Measurements from ENCODE around the gene DAAM2. TPM values are rescaled to one million over a fixed set of nuclear protein-coding genes. Genes with fewer than 3 reads are reported as not detected.

The DAAM2 gene
- total RNA-seq, 3 donors from 2014 or later = 16.2 to 59.5 (median 41.3) TPM

- Histone ChIP-seq H3K4me1 (no peaks in the 10 kb centered on the region), H3K4me3 (no peak overlapping the region), H3K36me3 (no peaks in the 10 kb centered on the region), H3K27ac (no peak overlapping the region), H3K9me3 (no peaks in the 10 kb centered on the region), H3K27me3 (no peaks in the 10 kb centered on the region)
- DNase-seq (ENCODE audit: low spot score in 2 of 2) = no peak
- intact Hi-C loops (cut with DNase I; ENCODE audit: low total_unique reads) = no loop called here
- TF ChIP-seq, protein P1, sequence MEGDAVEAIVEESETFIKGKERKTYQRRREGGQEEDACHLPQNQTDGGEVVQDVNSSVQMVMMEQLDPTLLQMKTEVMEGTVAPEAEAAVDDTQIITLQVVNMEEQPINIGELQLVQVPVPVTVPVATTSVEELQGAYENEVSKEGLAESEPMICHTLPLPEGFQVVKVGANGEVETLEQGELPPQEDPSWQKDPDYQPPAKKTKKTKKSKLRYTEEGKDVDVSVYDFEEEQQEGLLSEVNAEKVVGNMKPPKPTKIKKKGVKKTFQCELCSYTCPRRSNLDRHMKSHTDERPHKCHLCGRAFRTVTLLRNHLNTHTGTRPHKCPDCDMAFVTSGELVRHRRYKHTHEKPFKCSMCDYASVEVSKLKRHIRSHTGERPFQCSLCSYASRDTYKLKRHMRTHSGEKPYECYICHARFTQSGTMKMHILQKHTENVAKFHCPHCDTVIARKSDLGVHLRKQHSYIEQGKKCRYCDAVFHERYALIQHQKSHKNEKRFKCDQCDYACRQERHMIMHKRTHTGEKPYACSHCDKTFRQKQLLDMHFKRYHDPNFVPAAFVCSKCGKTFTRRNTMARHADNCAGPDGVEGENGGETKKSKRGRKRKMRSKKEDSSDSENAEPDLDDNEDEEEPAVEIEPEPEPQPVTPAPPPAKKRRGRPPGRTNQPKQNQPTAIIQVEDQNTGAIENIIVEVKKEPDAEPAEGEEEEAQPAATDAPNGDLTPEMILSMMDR (IDR thresholded peaks at IDR 0.05) = no peak
- TF ChIP-seq POLR2A (IDR thresholded peaks at IDR 0.05) (no peak), POLR2AphosphoS5 (IDR thresholded peaks at IDR 0.05) (no peak)
Observed at GRCh38 chr6:39787322-39787721, 4.9 kb upstream of the DAAM2 start.

DNA sequence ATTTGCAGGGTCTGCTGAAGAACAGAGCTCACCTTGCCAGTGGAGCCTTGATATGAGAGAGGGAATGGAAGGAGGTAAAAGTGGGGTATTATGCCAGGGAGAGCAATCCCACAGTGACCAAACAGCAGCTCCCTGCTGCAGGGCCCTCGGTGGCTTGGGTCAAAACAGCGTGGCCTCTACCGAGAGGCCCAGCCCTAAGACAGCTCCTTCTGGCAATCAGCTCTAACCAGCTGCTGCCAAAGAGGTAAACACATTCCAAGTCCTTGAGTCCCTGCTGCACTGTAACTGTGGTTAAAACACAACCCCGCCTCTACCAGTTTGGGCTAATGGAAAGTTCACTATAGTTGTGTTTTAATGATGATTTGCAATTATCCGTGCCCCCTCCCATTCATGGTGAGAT lies 1.4 kb upstream of the DAAM2 start:
- H3K36me3 ChIP-seq = no peaks in the 10 kb centered on the region
- TF ChIP-seq POLR2AphosphoS5 (IDR thresholded peaks at IDR 0.05) (no peak), POLR2A (IDR thresholded peaks at IDR 0.05) (no peak)
- TF ChIP-seq, protein P1 (IDR thresholded peaks at IDR 0.05) = no peak
- H3K4me3 ChIP-seq = no peak overlapping the region
- no peaks in the 10 kb centered on the region for H3K9me3 ChIP-seq
- no peak overlapping the region for H3K27ac ChIP-seq
- intact Hi-C loops (cut with DNase I; ENCODE audit: low total_unique reads) = no loop called here
- no peak for DNase-seq (ENCODE audit: low spot score in 2 of 2)
- no peaks in the 10 kb centered on the region for H3K27me3 ChIP-seq
- no peaks in the 10 kb centered on the region for H3K4me1 ChIP-seq

DNA sequence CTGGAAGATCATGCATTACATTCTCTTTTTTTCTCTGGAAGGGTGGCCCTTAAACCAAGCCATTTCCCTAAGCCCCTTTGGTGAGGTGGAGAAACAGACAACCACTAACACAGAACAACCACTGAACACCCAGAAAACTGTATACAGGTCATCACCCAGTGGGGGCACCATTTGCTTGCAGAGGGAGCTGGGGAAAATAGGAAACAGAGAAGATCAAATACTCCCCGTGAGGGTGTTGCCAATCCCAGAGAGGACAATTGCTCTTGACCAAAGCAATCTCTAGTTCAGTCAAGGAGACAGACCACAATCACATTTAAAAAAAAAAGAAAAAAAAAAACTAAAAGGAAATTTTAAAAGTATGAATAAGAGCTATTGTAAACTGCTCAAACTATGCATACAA lies 865 bp upstream of the DAAM2 start:
- no peak for DNase-seq (ENCODE audit: low spot score in 2 of 2)
- TF ChIP-seq, protein P1 (IDR thresholded peaks at IDR 0.05) = no peak
- no peak for TF ChIP-seq POLR2AphosphoS5 (IDR thresholded peaks at IDR 0.05)
- no peak for TF ChIP-seq POLR2A (IDR thresholded peaks at IDR 0.05)

DNA sequence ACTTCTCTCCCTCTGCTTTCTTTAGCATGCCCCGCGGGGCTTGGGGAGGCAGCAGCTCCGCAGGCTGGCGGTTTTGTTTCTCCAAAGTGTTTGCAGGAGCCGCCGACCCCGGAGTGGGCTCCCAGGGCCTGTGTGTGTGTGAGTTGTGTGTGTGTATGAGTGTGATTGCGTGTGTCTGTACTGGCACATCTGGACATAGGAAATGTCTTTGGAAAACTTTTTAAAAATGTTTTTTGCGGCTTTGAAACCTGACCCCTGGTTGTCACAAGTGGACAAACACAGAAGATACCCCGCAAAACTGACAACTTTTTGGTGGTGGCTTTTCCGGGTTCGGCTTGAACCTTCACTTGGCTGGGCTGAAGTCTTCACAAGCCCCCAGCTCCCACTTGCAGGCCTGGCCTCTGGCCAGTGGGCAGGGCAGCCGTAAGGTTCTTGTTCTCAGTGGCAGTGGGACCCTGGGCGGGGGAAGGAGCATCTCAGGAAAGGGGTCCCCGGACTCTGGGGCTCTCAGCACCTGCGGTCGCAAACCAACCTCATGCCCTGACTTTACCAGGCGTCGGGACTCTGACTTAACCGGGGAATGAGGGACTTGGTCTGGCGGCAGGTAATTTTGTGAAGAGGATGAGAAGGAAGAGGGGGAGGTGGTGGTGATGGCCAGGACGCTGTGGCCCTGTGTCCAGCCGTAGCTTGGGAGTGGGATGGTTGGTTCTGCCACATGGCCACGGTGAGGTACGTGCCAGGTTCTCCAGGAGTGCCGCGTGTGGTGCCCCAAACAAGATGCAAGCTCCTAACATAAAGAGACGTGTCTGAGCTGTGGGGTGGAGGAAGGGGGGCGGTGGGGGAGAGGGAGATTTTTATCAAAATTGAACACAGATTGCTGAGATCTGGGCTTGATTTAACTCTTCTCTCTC lies 619 bp downstream of the DAAM2 start:
- H3K4me1 ChIP-seq = no peaks in the 10 kb centered on the region
- intact Hi-C loops (cut with DNase I; ENCODE audit: low total_unique reads) = no loop called here
- DNase-seq (ENCODE audit: low spot score in 2 of 2) = no peak
- no peaks in the 10 kb centered on the region for H3K9me3 ChIP-seq
- peak overlapping the region; percentile 71 to 82 for H3K27ac ChIP-seq
- no peaks in the 10 kb centered on the region for H3K27me3 ChIP-seq
- no peaks in the 10 kb centered on the region for H3K36me3 ChIP-seq
- TF ChIP-seq, protein P1 (IDR thresholded peaks at IDR 0.05) = peak in 1 of 3 donors; percentile 6
- no peak for TF ChIP-seq POLR2AphosphoS5 (IDR thresholded peaks at IDR 0.05)
- H3K4me3 ChIP-seq = peak overlapping the region; percentile 64 to 73 (median 65)

More for the DNA sequence above, 865 bp upstream of the DAAM2 start:
- intact Hi-C loops (cut with DNase I; ENCODE audit: low total_unique reads) = no loop called here
- Histone ChIP-seq H3K9me3 (no peaks in the 10 kb centered on the region), H3K4me3 (no peak overlapping the region), H3K27me3 (no peaks in the 10 kb centered on the region), H3K4me1 (no peaks in the 10 kb centered on the region), H3K36me3 (no peaks in the 10 kb centered on the region), H3K27ac (no peak overlapping the region)

DNA sequence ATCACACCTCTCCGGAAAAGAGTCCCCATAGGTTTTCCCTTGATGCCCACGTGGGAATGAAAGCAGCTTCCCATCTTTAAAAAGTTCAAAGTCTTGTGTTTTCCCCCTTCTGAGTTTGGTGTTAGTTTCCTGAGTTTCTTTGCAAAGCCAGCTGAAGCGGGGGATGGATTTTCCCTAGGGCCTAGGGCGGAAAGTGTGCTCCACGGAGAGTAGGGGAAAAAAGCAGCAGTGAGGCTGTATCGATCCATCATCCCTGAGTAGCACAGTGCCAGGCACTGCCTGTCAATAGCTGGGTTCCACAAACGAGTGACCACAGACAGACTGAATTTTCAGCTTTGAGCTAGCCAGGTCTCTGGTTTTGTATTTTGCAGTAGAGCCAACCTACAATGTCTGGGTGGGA lies 1.3 kb downstream of the DAAM2 start:
- no peaks in the 10 kb centered on the region for H3K4me1 ChIP-seq

More for the DNA sequence above, 1.3 kb downstream of the DAAM2 start:
- DNase-seq (ENCODE audit: low spot score in 2 of 2) = no peak
- Histone ChIP-seq H3K9me3 (no peaks in the 10 kb centered on the region), H3K4me3 (peak overlapping the region; percentile 64 to 73 (median 65)), H3K27me3 (no peaks in the 10 kb centered on the region), H3K36me3 (no peaks in the 10 kb centered on the region), H3K27ac (peak overlapping the region; percentile 71 to 82)
- TF ChIP-seq POLR2AphosphoS5 (IDR thresholded peaks at IDR 0.05) (no peak), POLR2A (IDR thresholded peaks at IDR 0.05) (no peak)
- TF ChIP-seq, protein P1 (IDR thresholded peaks at IDR 0.05) = no peak
- intact Hi-C loops (cut with DNase I; ENCODE audit: low total_unique reads) = no loop called here

Data from breast epithelium (tissue), 4 donors.